Activated naive CD8-positive, alpha-beta T cell treated with anti-CD3 and anti-CD28 coated beads for 36 hours (primary cell): ENCODE data around the gene NUDT21. TPM values are rescaled to one million over a fixed set of nuclear protein-coding genes. Genes with fewer than 3 reads are reported as not detected.
"Not testable (repeated sequence)": the region's sequence is repeated elsewhere in the genome, so short reads cannot be mapped to it uniquely, and the experiment has no call there.

Experiments
- DNase-seq: peaks from one replicate; pipeline ENCODE4 v3.0.0; 2021
- H3K27ac Mint-ChIP-seq: one replicate; pipeline ENCODE4 v1.8.0; 2022; ENCODE audit warnings: mild to moderate bottlenecking, moderate library complexity, mixed read lengths
- H3K27me3 Mint-ChIP-seq: one replicate; pipeline ENCODE4 v1.8.0; 2022; ENCODE audit warnings: mild to moderate bottlenecking, mixed read lengths
- H3K36me3 Mint-ChIP-seq: one replicate; pipeline ENCODE4 v1.8.0; 2021; ENCODE audit warnings: mild to moderate bottlenecking, mixed read lengths
- H3K4me1 Mint-ChIP-seq: one replicate; pipeline ENCODE4 v1.8.0; 2021; ENCODE audit warnings: mixed read lengths
- H3K4me3 Mint-ChIP-seq: one replicate; pipeline ENCODE4 v1.8.0; 2022; ENCODE audit warnings: mild to moderate bottlenecking, moderate library complexity, mixed read lengths
- H3K9me3 Mint-ChIP-seq: one replicate; pipeline ENCODE4 v1.8.0; 2022; ENCODE audit warnings: mixed read lengths
- total RNA-seq, 2 experiments: library from RNA; stranded (reverse); gene quantifications; one replicate each; pipeline ENCODE4 v1.2.3, GENCODE V29; 2021

Gene NUDT21
- total RNA-seq = 100 to 1,000 TPM; 319 to 323 TPM

DNA sequence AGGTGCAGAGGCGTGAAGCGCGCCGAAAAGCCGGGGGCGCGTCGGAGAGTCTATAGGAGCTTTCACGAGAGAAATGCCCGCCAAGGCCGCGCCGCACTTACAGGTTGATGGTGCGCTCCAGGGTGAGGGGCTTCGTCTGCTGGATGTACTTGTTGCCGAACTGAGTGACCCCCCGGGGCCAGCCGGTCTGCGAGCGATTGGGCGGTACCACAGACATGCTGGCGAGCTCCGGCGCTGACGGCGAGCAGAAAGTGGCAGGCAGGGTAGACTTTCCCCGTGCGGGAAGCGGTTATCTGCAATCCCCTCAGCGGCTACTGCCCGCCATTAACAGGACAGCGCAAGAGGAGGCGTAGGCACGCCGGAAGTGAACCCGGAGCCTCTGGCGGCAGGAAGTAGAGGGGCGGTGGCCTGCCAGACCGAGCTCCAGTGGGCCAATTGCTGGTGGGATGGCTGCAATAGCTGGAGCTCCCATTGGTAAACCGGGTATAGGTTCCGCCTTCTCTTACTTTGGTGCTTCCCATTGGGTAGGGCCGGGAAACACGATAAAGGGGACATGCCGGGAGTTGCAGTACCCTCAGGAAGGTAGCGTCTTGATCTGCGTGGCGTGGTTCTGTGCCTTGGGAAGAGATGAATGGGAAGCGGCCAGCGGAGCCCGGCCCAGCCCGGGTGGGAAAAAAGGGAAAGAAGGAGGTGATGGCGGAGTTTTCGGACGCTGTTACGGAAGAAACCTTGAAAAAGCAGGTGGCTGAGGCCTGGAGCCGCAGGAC is at the start of gene NUDT21, which contains the start of gene OGFOD1:
Gene NUDT21 (minus strand): TSS at position 347 of the 767 bp plus-strand sequence. CDS start 130 bp downstream, at position 217.
Gene OGFOD1 (plus strand): TSS at position 569 of the 767 bp plus-strand sequence. CDS start 59 bp downstream, at position 628.
- Mint-ChIP-seq H3K9me3 (no peaks in the 10 kb centered on the region), H3K36me3 (peaks cover 50% of the 10 kb centered on the region), H3K4me1 (peaks cover 40% of the 10 kb centered on the region), H3K27ac (peak within 1 kb of the TSS; percentile 92), H3K27me3 (no peaks in the 10 kb centered on the region), H3K4me3 (peak within 1 kb of the TSS; percentile 94)
- DNase-seq = peak; percentile 93

DNA sequence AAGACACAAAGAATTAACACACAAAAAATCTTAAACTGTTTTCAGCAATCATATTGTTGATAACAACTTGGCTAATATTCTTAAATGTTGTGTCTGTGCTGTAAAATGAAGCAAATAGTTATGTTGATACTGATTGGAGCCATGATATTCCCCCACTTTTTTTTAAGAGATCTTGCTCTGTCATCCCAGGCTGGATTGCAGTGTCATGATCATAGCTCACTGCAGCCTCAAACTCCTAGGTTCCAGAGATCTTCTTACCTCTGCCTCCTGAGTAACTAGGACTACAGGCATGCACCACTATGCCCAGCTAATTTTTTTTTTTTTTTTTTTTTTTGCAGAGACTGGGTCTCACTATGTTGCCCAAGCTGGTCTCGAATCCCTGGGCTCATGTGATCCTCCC is 42.7 kb upstream of the NUDT21 start:
- H3K9me3 Mint-ChIP-seq = no peaks in the 10 kb centered on the region
- peaks cover 18% of the 10 kb centered on the region for H3K36me3 Mint-ChIP-seq
- H3K4me3 Mint-ChIP-seq = no peak overlapping the region
- H3K27ac Mint-ChIP-seq = no peak overlapping the region
- no peak for DNase-seq
- H3K27me3 Mint-ChIP-seq = no peaks in the 10 kb centered on the region
- no peaks in the 10 kb centered on the region for H3K4me1 Mint-ChIP-seq

DNA sequence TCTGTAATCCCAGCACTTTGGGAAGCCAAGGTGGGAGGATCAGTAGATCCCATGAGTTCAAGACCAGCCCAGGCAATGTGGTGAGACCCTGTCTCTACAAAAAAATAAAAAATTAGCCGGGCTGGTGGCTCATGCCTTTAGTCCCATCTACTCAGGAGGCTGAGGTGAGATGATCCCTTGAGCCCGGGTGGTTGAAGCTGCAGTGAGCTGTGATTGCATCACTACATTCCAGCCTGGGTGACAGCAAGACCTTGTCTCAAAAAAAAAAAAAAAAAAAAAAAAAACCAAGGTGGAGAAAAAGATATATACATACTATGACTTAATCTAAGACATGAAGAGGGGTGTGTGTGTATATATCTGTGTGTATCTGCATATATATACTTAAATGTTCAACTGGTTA is 42.0 kb upstream of the NUDT21 start:
- H3K4me3 Mint-ChIP-seq = no peak overlapping the region
- H3K27ac Mint-ChIP-seq = no peak overlapping the region
- H3K27me3 Mint-ChIP-seq = no peaks in the 10 kb centered on the region
- peaks cover 13% of the 10 kb centered on the region for H3K36me3 Mint-ChIP-seq
- no peaks in the 10 kb centered on the region for H3K4me1 Mint-ChIP-seq
- DNase-seq = no peak
- no peaks in the 10 kb centered on the region for H3K9me3 Mint-ChIP-seq

DNA sequence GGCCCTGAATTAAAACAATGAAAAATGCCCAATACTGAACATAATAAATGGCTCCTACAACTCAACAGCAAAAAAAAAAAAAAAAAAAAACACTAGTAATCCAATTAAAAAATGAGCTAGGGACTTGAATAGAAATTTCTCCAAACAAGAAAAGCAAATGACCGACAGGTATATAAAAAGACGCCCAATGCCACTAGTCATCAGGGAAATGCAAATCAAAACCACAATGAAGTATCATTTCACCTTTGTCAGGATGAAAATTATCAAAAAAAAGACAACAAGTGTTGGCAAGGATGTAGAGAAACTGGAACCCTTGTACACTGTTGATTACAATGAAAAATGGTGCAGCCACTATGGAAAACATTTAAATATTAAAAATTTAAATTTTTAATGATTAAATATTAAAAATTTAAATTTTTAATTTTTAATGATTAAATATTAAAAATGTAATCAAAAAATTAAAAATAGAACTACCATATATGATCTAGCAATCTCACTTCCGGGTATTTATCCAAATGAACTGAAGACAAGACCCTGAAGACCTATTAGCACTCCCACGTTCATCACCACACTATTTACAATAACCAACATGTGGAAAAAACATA is 40.6 kb upstream of the NUDT21 start:
- DNase-seq = no peak
- Mint-ChIP-seq H3K4me1 (no peaks in the 10 kb centered on the region), H3K36me3 (peaks cover 9% of the 10 kb centered on the region), H3K9me3 (no peaks in the 10 kb centered on the region), H3K4me3 (no peak overlapping the region), H3K27ac (no peak overlapping the region), H3K27me3 (no peaks in the 10 kb centered on the region)

DNA sequence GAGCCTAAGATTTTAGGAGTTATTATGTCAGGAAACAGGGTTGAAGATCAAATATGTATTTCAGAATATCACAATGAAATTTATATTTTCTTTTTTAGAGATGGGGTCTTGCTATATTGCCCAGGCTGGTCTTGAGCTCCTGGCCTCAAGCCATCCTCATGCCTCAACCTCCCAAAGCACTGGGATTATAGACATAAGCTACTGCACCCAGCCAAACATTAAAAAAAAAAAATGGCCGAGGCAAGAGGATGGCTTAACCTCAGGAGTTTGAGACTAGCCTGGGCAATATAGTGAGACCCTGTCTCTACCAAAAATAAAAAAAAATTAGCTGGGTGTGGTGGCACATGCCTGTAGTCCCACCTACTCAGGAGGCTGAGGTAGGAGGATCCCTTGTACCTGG is 37.7 kb upstream of the NUDT21 start:
- H3K36me3 Mint-ChIP-seq, H3K27me3 Mint-ChIP-seq, H3K9me3 Mint-ChIP-seq, H3K4me1 Mint-ChIP-seq, DNase-seq, H3K4me3 Mint-ChIP-seq, H3K27ac Mint-ChIP-seq: not testable (repeated sequence)

DNA sequence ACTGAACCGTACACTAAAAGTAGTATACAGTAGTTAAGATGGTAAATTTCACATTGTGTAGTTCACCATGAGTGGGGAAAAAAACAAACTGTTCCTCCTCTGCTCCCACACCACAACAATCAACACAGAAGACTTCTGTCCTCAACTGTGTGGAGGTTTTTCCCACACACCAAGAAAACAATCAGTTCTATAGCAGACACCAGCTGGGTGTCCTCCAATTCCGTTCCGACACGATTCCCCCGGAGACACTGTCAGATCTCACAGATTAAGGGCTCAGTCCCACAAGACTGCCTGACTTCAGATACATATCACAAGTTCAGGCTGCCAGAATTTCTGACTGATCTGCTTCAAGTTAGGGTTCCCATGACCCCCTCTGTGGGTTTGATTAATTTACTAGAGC is 36.9 kb upstream of the NUDT21 start:
- Mint-ChIP-seq H3K4me1 (no peaks in the 10 kb centered on the region), H3K4me3 (no peak overlapping the region), H3K27ac (no peak overlapping the region), H3K36me3 (peaks cover 7% of the 10 kb centered on the region), H3K27me3 (no peaks in the 10 kb centered on the region), H3K9me3 (peaks cover 2% of the 10 kb centered on the region)
- DNase-seq = no peak

DNA sequence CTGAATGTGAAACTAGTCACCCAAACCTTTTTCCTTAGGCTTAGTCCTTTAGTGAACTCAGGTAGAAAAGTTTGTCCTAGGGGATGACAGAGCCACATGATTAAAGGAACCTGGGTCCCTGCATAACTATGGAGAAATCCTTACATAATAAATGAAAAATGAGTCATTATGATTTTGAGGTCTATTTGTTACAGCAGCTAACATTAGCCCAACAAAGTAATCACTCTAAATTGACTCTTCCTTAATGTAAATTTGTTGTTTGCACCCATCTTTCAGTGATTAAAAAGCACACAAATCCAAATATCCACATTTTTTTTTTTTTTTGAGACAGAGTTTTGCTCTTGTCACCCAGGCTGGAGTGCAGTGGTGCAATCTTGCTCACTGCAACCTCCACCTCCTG is 32.3 kb upstream of the NUDT21 start:
- peaks cover 23% of the 10 kb centered on the region for H3K4me1 Mint-ChIP-seq
- no peak overlapping the region for H3K4me3 Mint-ChIP-seq
- H3K9me3 Mint-ChIP-seq = peaks cover 2% of the 10 kb centered on the region
- peaks cover 16% of the 10 kb centered on the region for H3K36me3 Mint-ChIP-seq
- no peaks in the 10 kb centered on the region for H3K27me3 Mint-ChIP-seq
- DNase-seq = no peak
- H3K27ac Mint-ChIP-seq = no peak overlapping the region

DNA sequence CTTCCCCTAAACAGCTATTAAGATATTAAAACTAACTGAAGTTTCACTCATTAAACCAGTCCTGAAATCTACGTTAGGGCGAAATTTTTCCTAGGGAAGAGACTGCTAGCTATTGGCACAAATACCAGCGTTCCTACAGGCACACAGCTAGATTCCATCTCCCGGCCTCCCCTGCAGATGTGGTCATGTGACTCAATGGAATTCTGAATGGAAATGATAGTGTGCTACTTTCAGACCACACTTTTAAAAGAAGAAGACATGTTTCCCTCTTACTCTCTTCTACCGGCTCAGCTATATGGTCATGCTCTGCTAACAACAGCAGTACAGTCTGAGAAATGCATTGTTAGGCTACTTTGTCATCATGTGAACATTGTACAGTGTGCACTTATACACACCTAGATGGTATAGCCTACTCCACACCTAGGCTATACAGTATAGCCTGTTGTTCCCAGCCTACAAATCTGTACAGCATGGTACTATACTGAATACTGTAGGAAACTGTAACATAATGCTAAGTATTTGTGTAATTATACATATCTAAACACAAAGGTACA is 31.6 kb upstream of the NUDT21 start:
- no peak overlapping the region for H3K27ac Mint-ChIP-seq
- H3K27me3 Mint-ChIP-seq = no peaks in the 10 kb centered on the region
- H3K4me3 Mint-ChIP-seq = no peak overlapping the region
- H3K4me1 Mint-ChIP-seq = peaks cover 26% of the 10 kb centered on the region
- peaks cover 19% of the 10 kb centered on the region for H3K36me3 Mint-ChIP-seq
- H3K9me3 Mint-ChIP-seq = peaks cover 2% of the 10 kb centered on the region
- DNase-seq = no peak

DNA sequence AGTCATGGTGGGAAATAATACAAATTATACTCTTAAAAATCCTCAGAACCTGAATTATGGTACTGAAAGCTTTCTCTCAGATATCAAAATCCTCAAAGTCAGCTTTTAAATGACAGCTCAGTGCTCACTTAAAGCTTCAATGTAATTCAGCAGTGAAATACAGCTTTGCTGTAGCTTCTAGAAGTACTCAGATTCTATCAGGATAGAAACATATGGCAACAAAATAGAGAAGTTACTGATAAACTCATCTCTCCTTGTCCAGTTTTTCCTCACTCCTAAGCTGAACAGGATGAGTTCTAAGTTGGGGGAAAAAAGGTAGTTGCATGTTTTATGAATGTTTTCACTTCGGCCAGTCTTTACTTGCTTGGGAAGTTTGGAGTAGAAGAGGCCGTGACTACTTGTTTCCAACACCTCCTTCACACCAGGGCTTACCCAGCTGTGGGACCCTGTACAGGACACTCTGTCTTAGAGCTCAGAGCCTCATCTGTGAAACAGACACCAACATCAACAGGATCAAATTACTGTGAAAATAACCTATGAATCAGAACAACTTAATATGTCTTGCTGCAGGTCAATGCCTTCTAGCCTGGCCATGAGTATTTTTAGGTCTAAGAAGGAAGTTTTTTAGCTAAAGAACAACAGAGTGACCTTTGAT is 30.5 kb upstream of the NUDT21 start:
- no peak overlapping the region for H3K4me3 Mint-ChIP-seq
- H3K27me3 Mint-ChIP-seq = no peaks in the 10 kb centered on the region
- H3K9me3 Mint-ChIP-seq = peaks cover 2% of the 10 kb centered on the region
- DNase-seq = no peak
- H3K27ac Mint-ChIP-seq = no peak overlapping the region
- peaks cover 38% of the 10 kb centered on the region for H3K4me1 Mint-ChIP-seq
- peaks cover 30% of the 10 kb centered on the region for H3K36me3 Mint-ChIP-seq

DNA sequence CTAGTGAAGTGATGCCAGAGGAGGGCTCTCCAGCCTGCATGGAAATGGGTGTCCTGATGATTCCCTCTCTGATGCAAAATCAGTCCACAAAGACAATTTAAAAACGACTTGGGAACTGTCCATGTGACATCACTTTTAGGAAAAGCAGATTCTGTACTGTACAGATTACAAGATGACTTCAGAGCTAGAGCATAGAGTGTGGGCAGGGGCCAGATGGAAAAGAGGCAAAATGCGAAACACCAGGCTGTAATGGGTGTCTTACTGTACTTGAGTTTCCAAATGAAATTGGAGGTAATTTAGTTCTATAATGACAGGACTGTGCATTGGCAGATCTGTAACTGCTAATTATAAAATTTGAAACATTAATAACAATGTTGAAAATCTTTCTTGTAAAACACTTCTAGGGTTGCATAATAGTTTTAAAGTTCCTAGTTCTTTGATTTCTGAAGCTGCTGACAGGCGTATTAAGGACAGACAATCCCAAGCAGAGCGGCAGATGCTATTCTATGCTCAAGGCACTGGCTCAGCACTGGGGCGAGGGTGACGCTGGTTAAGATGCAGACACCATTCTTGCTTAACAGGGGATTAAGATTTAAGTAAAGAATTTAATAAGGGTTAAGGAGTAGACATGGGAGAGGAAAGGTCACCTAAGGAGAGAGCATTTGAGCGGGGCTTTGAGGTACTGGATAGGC is 29.8 kb upstream of the NUDT21 start:
- Mint-ChIP-seq H3K4me3 (no peak overlapping the region), H3K27me3 (no peaks in the 10 kb centered on the region), H3K36me3 (peaks cover 33% of the 10 kb centered on the region), H3K27ac (peak overlapping the region; percentile 31), H3K9me3 (no peaks in the 10 kb centered on the region), H3K4me1 (peaks cover 42% of the 10 kb centered on the region)
- no peak for DNase-seq

DNA sequence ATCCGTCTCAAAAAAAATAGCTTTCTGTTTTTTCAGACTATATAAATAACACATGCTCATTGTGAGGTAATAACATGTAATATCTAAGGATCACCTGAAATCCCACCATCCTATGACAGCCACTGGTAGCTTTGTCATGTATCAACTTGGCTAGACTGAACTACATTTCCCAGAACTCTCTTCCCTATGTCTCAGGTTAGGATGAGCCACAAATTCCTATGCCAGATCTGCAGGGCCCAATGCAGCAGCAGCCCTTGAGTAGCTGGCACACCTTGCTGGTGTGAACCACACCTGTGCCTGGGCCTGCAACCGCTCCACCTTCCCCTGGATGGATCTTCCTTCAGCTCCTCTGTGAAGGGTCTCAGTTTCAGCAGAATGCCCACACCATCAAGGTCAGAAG is 28.3 kb upstream of the NUDT21 start:
- H3K4me1 Mint-ChIP-seq = peaks cover 43% of the 10 kb centered on the region
- DNase-seq = no peak
- H3K4me3 Mint-ChIP-seq = no peak overlapping the region
- no peaks in the 10 kb centered on the region for H3K27me3 Mint-ChIP-seq
- H3K27ac Mint-ChIP-seq = peak overlapping the region; percentile 84
- no peaks in the 10 kb centered on the region for H3K9me3 Mint-ChIP-seq
- H3K36me3 Mint-ChIP-seq = peaks cover 43% of the 10 kb centered on the region

DNA sequence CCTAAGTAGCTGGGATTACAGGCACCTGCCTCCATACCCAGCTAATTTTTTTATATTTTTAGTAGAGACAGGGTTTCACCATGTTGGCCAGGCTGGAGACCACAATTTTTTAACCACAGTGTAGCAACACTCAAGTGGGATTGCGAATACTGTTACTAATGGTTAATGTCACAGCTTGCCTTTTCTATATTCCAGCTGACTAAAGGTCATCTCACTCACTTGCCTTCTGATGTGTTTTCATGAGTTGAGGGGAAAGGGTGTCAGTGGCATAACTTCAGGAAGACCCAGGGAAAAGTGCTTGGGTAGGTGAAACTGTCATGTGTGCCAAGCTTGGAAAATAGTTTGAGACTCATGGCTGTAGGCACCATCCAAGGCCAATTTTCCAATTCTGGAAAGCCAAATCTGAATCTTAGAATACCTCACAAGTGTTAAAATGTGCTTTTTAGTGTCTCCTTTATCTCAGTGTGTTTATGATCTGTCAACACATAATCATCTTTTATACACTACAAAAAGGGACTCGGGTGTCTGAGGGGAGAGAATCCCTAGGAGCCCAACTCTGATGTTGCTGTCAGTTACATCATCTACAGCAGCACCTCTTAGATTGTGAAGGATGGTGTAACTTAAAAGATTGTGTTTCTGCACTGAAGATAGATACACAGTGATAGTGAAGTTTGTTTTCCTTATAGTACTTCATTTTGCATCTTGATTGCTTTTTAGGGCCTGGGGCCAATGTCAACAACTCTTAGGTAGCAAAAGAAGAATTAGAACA is 27.3 kb upstream of the NUDT21 start:
- DNase-seq = peak; percentile 13
- peaks cover 42% of the 10 kb centered on the region for H3K36me3 Mint-ChIP-seq
- peaks cover 43% of the 10 kb centered on the region for H3K4me1 Mint-ChIP-seq
- peak overlapping the region; percentile 84 for H3K27ac Mint-ChIP-seq
- H3K9me3 Mint-ChIP-seq = no peaks in the 10 kb centered on the region
- H3K27me3 Mint-ChIP-seq = no peaks in the 10 kb centered on the region
- H3K4me3 Mint-ChIP-seq = no peak overlapping the region

DNA sequence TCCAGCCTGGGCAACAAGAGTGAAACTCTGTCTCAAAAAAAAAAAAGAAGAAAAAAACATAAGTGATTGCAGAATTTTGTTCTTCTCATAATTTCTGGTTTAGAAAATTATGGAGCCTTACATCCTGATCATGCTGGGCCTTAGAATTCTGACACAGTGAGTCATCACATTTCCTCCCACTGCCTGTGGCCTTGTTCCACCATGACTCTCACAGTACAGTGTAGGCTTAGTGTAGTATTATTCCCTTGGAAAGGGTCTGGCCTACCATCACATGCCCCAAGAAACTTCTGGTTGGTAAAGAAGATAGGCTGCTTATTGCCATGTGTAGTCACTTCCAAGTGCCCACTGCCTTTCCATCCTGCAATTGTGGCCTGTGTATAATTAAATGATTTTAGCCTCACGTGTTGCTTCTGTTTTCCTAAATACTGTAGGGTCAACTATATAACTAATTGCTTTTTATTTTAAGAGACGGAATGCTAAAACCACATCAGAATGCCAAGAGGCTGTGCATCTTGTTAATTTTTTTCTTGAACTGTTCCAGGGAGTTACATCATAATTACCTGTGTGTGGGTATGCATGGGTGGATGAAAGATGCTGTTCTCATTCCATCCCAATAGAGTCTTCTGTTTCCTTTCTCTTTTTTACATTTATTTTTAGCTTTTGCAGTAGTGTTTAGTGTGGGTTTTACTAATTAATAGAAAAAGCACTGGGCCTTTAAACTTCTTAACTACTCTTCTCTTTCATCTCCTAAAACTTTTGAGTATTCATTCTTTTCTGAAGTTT is 26.2 kb upstream of the NUDT21 start:
- H3K27ac Mint-ChIP-seq = peak overlapping the region; percentile 92
- H3K36me3 Mint-ChIP-seq = peaks cover 42% of the 10 kb centered on the region
- no peak overlapping the region for H3K4me3 Mint-ChIP-seq

DNA sequence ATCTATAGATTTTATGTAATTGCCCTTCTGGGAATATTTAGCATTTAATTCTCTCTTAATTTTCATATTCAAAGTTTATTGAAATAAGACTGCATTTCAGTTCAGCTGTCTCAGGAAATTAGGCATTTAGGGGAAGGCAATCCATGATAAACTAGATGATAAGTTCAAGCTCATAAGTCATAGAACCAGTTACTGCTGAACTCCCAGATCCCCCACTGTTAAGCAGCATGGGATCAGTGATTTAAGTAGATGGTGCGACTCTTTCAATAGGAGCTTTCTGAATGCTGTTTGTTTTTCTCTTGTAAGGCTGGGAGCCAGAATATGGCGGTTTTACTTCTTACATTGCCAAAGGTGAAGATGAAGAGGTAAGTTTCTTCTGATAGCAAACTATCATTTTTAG is 24.1 kb upstream of the NUDT21 start:
- no peaks in the 10 kb centered on the region for H3K9me3 Mint-ChIP-seq
- no peaks in the 10 kb centered on the region for H3K27me3 Mint-ChIP-seq
- H3K4me1 Mint-ChIP-seq = peaks cover 32% of the 10 kb centered on the region
- no peak overlapping the region for H3K27ac Mint-ChIP-seq
- DNase-seq = no peak
- H3K4me3 Mint-ChIP-seq = no peak overlapping the region
- H3K36me3 Mint-ChIP-seq = peaks cover 57% of the 10 kb centered on the region

More for the DNA sequence above, 26.2 kb upstream of the NUDT21 start:
- peaks cover 43% of the 10 kb centered on the region for H3K4me1 Mint-ChIP-seq
- no peaks in the 10 kb centered on the region for H3K27me3 Mint-ChIP-seq
- peak; percentile 16 for DNase-seq
- no peaks in the 10 kb centered on the region for H3K9me3 Mint-ChIP-seq
